CD14-positive monocyte (primary cell): ENCODE data around the gene ZBTB7C. TPM values are rescaled to one million over a fixed set of nuclear protein-coding genes. Genes with fewer than 3 reads are reported as not detected.

Source experiments
- DNase-seq, 3 donors: peaks; one replicate each; pipeline ENCODE4 v3.0.0-alpha.2; 2011 to 2022
- H2AFZ ChIP-seq: 2 replicates; pipeline ENCODE4 v1.6.0; 2012; ENCODE audit warnings: mild to moderate bottlenecking, low read depth, low read length, inconsistent platforms; ENCODE audit not compliant: insufficient read depth, poor library complexity, severe bottlenecking
- H3K27ac ChIP-seq, 2 donors: 1 replicate in 1 of 2; 2 replicates in 1 of 2; pipeline ENCODE4 v1.5.1; 2012 to 2013; ENCODE audit warnings: low read length in 2 of 2, control low read depth in 1 of 2, inconsistent platforms in 1 of 2, low read depth in 1 of 2, mild to moderate bottlenecking in 1 of 2
- H3K27me3 ChIP-seq, 2 donors: one replicate each; pipeline versions ENCODE4 v1.6.0 to v1.6.1; 2011 to 2013; ENCODE audit warnings: low read length in 2 of 2; ENCODE audit not compliant: control insufficient read depth in 2 of 2, insufficient read depth in 2 of 2
- H3K36me3 ChIP-seq, 2 donors: replicated peaks in 1 of 2; 1 replicate in 1 of 2; 2 replicates in 1 of 2; pipeline versions ENCODE4 v1.5.1 to v1.6.1; 2012 to 2013; ENCODE audit warnings: low read length in 2 of 2, control low read depth in 1 of 2, inconsistent platforms in 1 of 2, mild to moderate bottlenecking in 1 of 2; ENCODE audit not compliant: insufficient read depth in 2 of 2, control insufficient read depth in 1 of 2
- H3K4me1 ChIP-seq, 2 donors: 1 replicate in 1 of 2; 2 replicates in 1 of 2; pipeline versions ENCODE4 v1.5.1 to v1.6.1; 2012 to 2013; ENCODE audit warnings: low read length in 2 of 2, control low read depth in 1 of 2, inconsistent platforms in 1 of 2, mild to moderate bottlenecking in 1 of 2, moderate library complexity in 1 of 2; ENCODE audit not compliant: insufficient read depth in 2 of 2, control insufficient read depth in 1 of 2
- H3K4me2 ChIP-seq: replicated peaks from 2 replicates; pipeline ENCODE3; 2012; ENCODE audit warnings: low read length, moderate library complexity, mild to moderate bottlenecking; ENCODE audit not compliant: poor library complexity, severe bottlenecking; ENCODE audit errors: extremely low read depth
- H3K4me3 ChIP-seq, 3 experiments: fragments of 200-600 bp in 1 of 3; sonication (generic) in 1 of 3; replicated peaks in 1 of 3; 1 replicate in 2 of 3; 2 replicates in 1 of 3; pipeline ENCODE4 v1.5.1; 2011 to 2013; ENCODE audit warnings: low read length in 3 of 3, mild to moderate bottlenecking in 3 of 3, control low read depth in 2 of 3, low read depth in 2 of 3, inconsistent platforms in 1 of 3, moderate library complexity in 1 of 3
- H3K79me2 ChIP-seq: 2 replicates; pipeline ENCODE4 v1.6.0; 2012; ENCODE audit warnings: mild to moderate bottlenecking, control low read depth, inconsistent platforms, low read length, moderate library complexity; ENCODE audit not compliant: insufficient read depth
- H3K9ac ChIP-seq: 2 replicates; pipeline ENCODE4 v1.6.0; 2017; ENCODE audit warnings: low read length, mild to moderate bottlenecking; ENCODE audit not compliant: insufficient read depth, poor library complexity, severe bottlenecking
- H3K9me3 ChIP-seq, 2 donors: replicated peaks in 1 of 2; 1 replicate in 1 of 2; 2 replicates in 1 of 2; pipeline versions ENCODE4 v1.5.1 to v1.6.1; 2012 to 2013; ENCODE audit warnings: low read length in 2 of 2, control low read depth in 1 of 2; ENCODE audit not compliant: control insufficient read depth in 1 of 2, insufficient read depth in 1 of 2
- H4K20me1 ChIP-seq: 2 replicates; pipeline ENCODE4 v1.6.0; 2012; ENCODE audit warnings: mild to moderate bottlenecking, low read length, control low read depth, moderate library complexity; ENCODE audit not compliant: insufficient read depth
- H3K27ac Mint-ChIP-seq, 7 donors: one replicate each; pipeline ENCODE4 v1.8.0; 2020; ENCODE audit warnings: mild to moderate bottlenecking in 7 of 7, mixed read lengths in 7 of 7, moderate library complexity in 6 of 7, inconsistent platforms in 2 of 7
- H3K27me3 Mint-ChIP-seq, 3 donors: one replicate each; pipeline ENCODE4 v1.8.0; 2021 to 2022; ENCODE audit warnings: low read depth in 3 of 3, mild to moderate bottlenecking in 3 of 3, mixed read lengths in 3 of 3, moderate library complexity in 3 of 3, inconsistent platforms in 1 of 3
- H3K36me3 Mint-ChIP-seq, 2 donors: one replicate each; pipeline ENCODE4 v1.8.0; 2020; ENCODE audit warnings: mixed read lengths in 2 of 2, inconsistent platforms in 1 of 2, mild to moderate bottlenecking in 1 of 2
- H3K4me1 Mint-ChIP-seq: one replicate; pipeline ENCODE4 v1.8.0; 2020; ENCODE audit warnings: mild to moderate bottlenecking, mixed read lengths
- H3K4me3 Mint-ChIP-seq, 2 donors: one replicate each; pipeline ENCODE4 v1.8.0; 2020; ENCODE audit warnings: mild to moderate bottlenecking in 2 of 2, mixed read lengths in 2 of 2, moderate library complexity in 1 of 2
- H3K9me3 Mint-ChIP-seq, 7 donors: one replicate each; pipeline ENCODE4 v1.8.0; 2020 to 2022; ENCODE audit warnings: mixed read lengths in 7 of 7, mild to moderate bottlenecking in 6 of 7, moderate library complexity in 6 of 7, inconsistent platforms in 2 of 7
- CTCF ChIP-seq: fragments of 200-600 bp; IDR thresholded peaks from one replicate; pipeline ENCODE4 v1.8.0; 2022; ENCODE audit warnings: antibody characterized with exemption, mild to moderate bottlenecking
- WGBS: methylation state at CpG from one replicate; pipeline ENCODE4 v1.1.5; 2013; ENCODE audit warnings: missing lambda C conversion rate; ENCODE audit not compliant: insufficient coverage; 5-methylcytosine and 5-hydroxymethylcytosine counted together
- intact Hi-C, 2 donors: fragments of 100-400 bp; cut with micrococcal nuclease; formaldehyde crosslinking; loops; one replicate each; pipeline versions ENCODE4 v1.15.0 to v1.15.1; 2023
- polyA plus RNA-seq, 3 donors: library from polyadenylated mRNA; depleted of rRNA in 1 of 3; unstranded in 2 of 3; stranded (reverse) in 1 of 3; fragments of 300-500 nt in 2 of 3; fragments of >200 nt in 1 of 3; fragmentation: Illumina TruSeq in 2 of 3; gene quantifications; 1 replicate in 2 of 3; 2 replicates in 1 of 3; pipeline ENCODE4 v1.2.3, GENCODE V29; 2012 to 2021

ZBTB7C gene
- polyA plus RNA-seq, 3 donors: 0.03 to 0.09 TPM; not detected in 1

GRCh38 chr18:48316177-48316576 lies 93.0 kb downstream of the ZBTB7C start:
- H3K4me3 Mint-ChIP-seq: no peak overlapping the region
- Histone ChIP-seq H3K4me3 (no peak overlapping the region), H3K4me2 (no peak overlapping the region), H3K27ac (no peak overlapping the region), H3K9ac (no peak overlapping the region), H4K20me1 (no peaks in the 10 kb centered on the region), H2AFZ (no peak overlapping the region), H3K4me1 (no peaks in the 10 kb centered on the region), H3K9me3 (no peaks in the 10 kb centered on the region), H3K36me3 (no peaks in the 10 kb centered on the region), H3K27me3 (no peaks in the 10 kb centered on the region), H3K79me2 (no peaks in the 10 kb centered on the region)
- H3K4me1 Mint-ChIP-seq: peaks cover 2% of the 10 kb centered on the region
- H3K27ac Mint-ChIP-seq: no peak overlapping the region
- no peaks in the 10 kb centered on the region for H3K36me3 Mint-ChIP-seq
- H3K27me3 Mint-ChIP-seq: peaks cover 9 to 13% (median 10%) of the 10 kb centered on the region in 3 donors
- no peak for TF ChIP-seq CTCF
- H3K9me3 Mint-ChIP-seq: peaks cover 0 to 1% (median 0%) of the 10 kb centered on the region in 7 donors
- intact Hi-C loops: no loop called here
- WGBS: 67% methylated on average over 1 of the region's 3 CpGs
- DNase-seq: no peak

- Histone ChIP-seq H3K4me3 (no peak overlapping the region), H2AFZ (no peak overlapping the region), H3K27me3 (no peaks in the 10 kb centered on the region), H3K27ac (no peak overlapping the region), H4K20me1 (no peaks in the 10 kb centered on the region), H3K9ac (no peak overlapping the region), H3K36me3 (no peaks in the 10 kb centered on the region), H3K4me2 (no peak overlapping the region), H3K4me1 (no peaks in the 10 kb centered on the region), H3K9me3 (no peaks in the 10 kb centered on the region), H3K79me2 (no peaks in the 10 kb centered on the region)
- intact Hi-C loops: no loop called here
- H3K4me3 Mint-ChIP-seq: no peak overlapping the region
- H3K27ac Mint-ChIP-seq: no peak overlapping the region
- H3K9me3 Mint-ChIP-seq: peaks cover 0 to 1% (median 0%) of the 10 kb centered on the region in 7 donors
- no peak for TF ChIP-seq CTCF
- H3K36me3 Mint-ChIP-seq: no peaks in the 10 kb centered on the region
- DNase-seq: no peak
- H3K4me1 Mint-ChIP-seq: peaks cover under 1% of the 10 kb centered on the region
- WGBS: 33% methylated on average over 6 of the region's 6 CpGs
- peaks cover 12 to 13% (median 12%) of the 10 kb centered on the region in 3 donors for H3K27me3 Mint-ChIP-seq
These were observed 94.5 kb downstream of the ZBTB7C start for GRCh38 chr18:48314690-48315089.
